ENCODE results near the gene SFPQ.
"Not testable (repeated sequence)": the region's sequence is repeated elsewhere in the genome, so short reads cannot be mapped to it uniquely, and the experiment has no call there.

SFPQ gene

DNA sequence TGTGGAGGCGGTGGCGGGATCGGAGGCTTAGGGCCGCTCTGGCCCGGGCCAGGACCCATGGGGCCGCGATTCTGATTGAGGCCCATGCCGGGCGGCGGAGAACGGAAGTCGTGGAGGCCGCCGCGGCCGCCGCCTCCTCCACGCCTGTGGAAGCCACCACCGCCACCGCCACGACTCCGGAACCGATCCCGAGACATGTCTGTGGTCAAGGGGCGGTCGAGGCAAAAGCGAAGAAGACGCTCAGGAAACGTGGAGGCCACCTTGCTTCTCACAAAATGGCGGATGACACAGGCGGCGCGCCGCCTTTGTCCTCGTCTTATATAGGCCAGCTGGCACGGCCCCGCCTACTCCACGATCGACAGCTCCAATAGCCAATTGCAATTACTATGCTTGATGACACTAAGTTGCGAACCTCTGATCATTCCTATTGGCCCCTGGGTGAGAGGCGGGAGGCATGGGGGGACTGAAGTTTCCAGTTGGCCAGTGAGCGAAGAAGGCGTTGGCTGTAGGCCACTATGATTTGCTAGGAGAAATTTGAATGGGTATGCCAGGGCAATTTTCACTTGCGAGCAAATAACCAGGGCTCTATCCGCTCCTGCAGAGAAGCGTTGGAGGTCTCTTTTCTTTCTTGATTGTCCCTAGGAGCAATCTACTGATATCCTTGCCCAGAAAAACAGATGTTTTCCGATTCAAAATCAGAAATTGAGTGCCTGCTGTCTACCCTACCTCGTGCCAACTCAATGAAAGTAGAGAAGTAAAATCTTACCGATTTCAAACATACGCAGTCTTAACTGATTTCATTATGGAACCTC, at the start of gene SFPQ:
SFPQ (minus strand) TSS at position 293 of the 812 bp plus-strand sequence; CDS start at position 197, 96 bp downstream.
- peak; percentile 93 to 94 for ATAC-seq

GRCh38 chr1:35236772-35237171, 43.8 kb upstream of the SFPQ start:
- not testable (repeated sequence) for ATAC-seq

DNA sequence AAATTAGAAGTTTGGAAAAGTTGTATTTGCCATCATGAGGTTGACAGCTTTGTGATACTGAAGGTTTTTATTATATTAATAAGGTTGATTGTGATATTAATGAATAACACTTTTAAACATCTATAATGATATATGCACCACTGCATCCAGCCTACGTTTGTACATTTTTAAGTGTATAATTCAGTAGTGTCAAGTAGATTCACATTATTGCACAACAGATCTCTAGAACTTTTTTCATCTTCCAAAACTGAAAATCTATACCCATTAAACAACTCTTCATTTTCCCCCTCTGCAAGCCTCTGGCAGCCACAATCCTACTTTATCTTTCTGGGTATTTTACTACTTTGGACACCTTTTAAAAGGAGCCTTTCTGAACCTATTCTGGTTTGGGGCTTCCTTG, 38.3 kb upstream of the SFPQ start:
- no peak for ATAC-seq

DNA sequence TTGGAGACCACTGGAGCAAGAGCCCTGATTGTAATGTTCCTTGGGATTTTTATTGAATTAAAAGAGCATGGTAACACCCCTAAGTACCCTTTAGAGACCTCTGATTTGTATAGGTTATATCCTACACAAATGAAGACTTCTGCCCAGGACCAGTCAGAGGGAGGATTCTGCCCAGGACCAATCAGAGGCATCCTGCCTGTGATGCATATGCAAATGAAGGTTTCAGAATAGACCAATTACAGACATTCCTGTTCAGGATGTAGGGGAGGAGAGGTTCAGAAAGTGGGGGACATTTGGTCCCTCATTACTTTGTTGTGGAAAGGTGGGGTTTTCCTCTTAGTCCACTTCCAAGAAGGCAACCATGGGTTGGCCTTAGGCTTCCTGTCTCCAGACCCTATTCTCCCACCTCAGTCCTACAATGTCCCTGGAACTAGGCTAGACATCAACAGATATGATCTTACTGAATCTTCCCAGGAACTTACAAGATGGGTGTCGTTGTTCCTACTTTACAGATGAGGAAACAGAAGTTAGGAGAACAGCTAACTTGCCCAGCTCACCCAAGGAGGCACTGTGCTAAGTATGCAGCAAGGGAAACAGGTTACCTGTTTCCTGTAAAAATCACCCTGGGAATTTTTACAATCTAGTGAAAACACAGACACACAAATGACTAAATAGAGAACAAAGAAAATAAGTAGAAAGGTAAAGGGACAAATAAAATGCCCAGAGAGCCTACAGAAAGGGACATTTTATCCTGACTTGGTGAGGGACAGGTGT, 36.8 kb upstream of the SFPQ start:
- no peak for ATAC-seq

DNA sequence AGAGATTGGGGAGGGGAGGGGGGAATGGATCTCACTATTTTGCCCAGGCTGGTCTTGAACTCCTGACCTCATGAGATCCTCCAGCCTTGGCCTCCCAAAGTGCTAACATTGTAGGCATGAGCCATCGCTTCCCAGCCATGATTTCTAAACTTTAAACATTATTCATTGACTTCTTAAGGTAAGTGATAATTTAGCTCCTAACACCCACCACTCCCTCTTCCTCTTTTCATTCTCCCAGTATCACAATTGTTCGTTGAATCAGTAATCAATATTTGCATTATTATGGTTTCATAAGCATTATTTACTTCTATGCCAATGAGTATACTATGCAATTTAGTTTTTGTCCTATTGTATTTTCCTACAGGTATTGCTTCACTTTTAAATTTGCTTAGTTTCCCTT, 33.6 kb upstream of the SFPQ start:
- no peak for ATAC-seq

DNA sequence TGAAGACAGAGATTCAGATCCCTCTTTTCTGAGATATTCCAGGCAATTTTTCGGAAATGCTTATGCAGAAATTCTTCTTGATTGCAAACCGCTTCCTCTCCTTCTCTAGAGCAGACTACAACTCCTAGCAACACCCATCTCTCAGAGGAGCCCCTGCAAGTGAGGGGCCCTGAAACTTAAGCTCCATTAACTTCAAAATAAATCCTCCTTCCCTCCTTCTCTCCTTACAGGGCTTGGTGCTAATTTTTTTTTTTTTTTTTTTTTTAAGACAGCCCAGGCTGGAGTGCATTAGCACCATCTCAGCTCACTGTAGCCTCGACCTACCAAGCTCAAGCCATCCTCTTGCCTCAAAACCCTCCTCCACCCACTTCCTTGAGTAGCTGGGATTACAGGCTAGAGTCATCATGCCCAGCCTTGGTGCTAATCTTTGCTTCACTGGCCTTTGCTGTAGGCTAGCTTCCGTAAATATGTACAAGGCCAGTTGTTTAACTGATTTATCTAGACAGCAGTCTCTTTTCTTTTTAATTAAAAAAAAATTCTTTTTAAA, 30.2 kb upstream of the SFPQ start:
- ATAC-seq: no peak

DNA sequence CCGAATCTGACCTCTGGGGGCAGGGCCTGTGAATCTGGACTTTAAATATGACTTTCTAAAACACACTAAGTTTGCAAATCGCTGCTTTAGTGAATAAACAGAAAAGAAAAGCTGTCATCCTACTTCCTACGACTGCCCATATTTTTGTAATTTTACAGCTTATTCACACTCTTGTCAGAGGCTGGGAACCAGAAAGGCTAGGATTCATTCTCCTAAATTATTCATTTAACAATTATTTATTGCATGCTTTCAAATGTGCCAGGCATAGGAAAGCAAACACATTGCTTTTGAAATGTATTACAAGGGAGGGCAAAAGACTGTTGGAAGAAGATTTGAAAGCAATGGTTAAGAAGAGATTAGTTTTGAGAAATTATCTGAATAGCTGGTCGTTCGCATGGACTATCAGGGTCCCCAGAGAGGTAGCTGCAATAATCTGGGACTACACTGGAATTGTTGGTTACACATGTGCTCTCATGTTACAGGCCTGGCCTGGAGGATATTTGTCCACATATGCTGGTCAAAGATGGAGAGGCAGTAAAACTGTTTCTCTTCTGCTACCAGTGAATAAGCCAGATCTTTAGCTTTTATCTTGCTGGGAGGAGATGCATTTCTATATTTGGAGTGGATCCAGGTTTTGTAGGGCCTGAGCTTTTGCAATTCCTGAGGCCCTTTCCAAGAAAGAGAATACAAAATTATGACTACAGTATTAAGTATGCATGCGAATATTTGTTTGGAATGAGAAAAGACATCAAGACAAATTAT, 29.6 kb upstream of the SFPQ start:
- no peak for ATAC-seq

DNA sequence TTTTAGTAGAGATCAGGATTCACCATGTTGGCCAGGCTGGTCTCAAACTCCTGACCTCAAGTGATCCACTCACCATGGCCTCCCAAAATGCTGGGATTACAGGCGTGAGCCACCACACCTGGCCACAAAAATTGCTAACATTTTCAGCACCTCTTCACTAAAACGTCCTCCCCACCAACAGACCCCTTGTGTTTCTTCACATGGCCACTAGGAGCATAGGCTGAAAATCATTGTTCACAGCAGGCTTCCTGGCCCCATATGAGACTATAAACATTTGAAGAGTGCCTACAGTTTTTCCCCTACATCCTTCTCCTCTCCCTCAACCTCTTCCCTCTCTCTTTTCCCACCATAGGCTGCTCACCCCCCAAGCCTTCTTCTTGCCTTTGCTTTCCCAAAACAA, 28.0 kb upstream of the SFPQ start:
- peak in 1 of 2 donors; percentile 30 for ATAC-seq

GRCh38 chr1:35215346-35215745, 22.4 kb upstream of the SFPQ start:
- ATAC-seq: no peak

DNA sequence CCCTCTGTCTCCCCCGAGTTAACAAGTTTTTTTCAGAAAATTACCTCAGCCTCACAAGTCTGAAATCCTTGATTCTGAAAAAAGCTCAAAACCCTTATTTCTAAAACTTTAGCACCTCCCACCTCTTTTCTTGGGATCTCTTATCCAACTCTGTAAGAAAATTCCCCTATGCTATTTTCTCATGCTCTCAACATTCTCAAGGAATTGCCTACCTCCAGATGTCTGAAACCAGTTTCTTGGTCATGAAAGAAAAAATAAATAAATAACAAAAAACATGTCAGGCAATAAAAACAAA, 18.1 kb upstream of the SFPQ start:
- no peak for ATAC-seq

- no peak for ATAC-seq
These were observed 17.6 kb upstream of the SFPQ start for GRCh38 chr1:35210321-35211119.

- no peak for ATAC-seq
These were observed 10.3 kb upstream of the SFPQ start for GRCh38 chr1:35203295-35203694.

GRCh38 chr1:35202048-35202719, 9.2 kb upstream of the SFPQ start:
- peak; percentile 95 to 99 for ATAC-seq

- no peak for ATAC-seq
These were observed 8.7 kb upstream of the SFPQ start for GRCh38 chr1:35201631-35202030.

GRCh38 chr1:35192056-35192852, 691 bp downstream of the SFPQ start:
- peak; percentile 37 to 38 for ATAC-seq

DNA sequence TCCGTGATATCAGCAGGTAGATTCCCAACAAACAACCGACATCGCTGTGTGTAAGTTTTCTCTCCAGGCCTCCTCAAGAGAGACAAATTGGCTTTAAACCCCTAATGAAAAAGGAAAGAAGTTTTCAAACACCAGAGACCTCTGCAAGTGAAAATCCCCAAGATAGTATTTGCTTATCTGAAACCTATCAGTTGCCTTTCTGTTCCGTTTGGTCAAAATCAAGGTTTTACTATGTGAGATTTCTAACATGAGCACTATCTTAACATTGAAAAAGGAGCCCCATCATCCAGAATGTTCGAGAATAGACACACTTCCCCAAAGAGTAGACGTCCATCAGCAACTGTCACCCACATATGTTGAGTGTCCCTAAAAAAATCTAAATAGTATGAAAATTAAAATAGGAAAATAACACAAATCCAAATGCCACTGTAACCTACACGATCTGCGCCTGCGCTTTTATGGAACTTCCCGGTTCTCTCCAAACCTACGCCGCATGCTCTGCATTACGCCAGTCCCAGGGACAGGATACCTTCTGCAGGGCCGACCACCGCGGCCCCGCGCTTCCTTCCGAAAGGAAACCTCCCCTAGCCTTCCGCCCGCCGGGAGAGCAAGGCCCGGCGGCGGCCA, 1.4 kb downstream of the SFPQ start:
- no peak for ATAC-seq

DNA sequence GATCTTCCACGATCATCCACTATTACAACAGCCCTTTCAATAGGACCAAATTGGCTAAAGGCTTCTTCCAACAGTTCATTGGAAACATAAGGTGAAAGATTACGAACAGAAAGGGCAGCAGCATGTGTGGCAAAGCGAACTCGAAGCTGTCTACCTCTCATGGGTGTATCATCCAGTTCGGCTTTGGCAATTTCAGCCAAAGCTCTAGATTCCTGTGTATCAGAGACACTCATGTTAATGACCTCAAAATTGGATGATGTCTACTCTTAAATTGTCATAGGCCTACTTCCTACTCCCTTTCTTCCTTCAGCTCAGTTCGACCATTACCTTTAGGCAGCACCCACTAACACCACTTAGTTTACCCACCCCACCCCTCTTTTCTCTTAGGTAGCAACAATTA, 2.2 kb downstream of the SFPQ start:
- no peak for ATAC-seq

DNA sequence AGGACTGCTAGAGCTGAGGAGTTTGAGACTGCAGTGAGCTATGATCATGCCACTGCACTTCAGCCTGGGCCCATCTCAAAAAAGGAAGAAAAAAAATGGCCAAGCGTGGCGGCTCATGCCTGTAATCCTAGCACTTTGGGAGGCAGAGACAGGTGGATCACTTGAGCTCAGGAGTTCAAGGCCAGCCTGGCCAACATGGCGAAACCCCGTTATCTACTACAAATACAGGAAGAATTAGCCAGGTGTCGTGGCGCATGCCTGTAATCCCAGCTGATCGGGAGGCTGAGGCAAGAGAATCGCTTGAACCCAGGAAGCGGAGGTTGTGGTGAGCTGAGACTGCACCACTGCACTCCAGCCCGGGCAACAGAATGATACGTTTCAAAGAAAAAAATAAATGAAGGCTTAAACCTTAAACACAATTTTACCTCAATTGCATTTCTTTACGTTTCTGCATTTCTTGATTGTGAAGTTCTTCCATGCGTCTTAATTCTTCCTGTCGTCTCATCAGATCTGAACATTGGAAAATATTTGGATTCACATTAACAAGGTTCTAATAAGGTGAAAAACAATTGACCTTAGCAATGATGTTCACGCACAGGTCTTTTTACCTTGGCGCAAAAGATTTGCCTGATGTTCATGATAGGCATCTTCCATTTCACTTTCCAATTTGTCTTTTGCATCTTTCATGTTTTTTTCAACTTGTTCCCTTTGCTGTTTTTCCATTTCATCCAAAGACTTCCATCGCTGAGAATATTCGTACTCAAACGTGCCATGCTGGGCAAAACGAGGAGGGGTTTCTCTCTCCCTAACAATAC, 4.2 kb downstream of the SFPQ start:
- no peak for ATAC-seq

DNA sequence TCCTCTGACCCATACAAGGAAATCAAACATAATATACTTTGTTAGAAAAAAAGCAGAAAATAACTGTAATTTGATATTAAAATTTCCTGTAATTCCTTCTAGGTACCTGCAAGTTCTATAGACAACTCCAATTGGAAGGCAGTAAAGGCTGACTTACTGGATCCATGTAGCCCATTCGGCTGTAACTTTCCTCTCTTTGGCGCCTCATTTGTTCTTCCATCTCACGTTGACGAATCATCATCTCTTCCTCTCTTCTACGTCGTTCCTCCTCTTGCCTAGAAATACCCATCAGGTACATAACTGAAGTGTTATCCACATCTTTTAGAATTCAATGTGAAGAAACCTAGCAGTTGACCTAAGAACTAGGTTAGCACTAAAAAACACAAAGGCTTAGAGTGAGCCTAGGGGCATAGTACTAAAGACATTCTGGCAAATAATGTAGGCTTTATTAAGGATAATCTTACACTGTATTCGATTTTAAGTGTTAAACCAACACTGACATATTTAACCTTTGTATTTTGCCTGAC, 5.1 kb downstream of the SFPQ start:
- no peak for ATAC-seq

Measured in activated CD4-positive, CD25-positive, alpha-beta regulatory T cell treated with anti-CD3 and anti-CD28 coated beads, Interleukin-2, amount 50 U/mL, for 24 hours (primary cell).